ENCODE data around the gene SNN. TPM values are rescaled to one million over a fixed set of nuclear protein-coding genes. Genes with fewer than 3 reads are reported as not detected.

The SNN gene
- total RNA-seq, 1 donor from 2014 or later: 32.1 TPM

- no peak overlapping the region for H3K27ac Mint-ChIP-seq
- CTCF ChIA-PET: no interaction called here
- TF ChIP-seq, protein P1, sequence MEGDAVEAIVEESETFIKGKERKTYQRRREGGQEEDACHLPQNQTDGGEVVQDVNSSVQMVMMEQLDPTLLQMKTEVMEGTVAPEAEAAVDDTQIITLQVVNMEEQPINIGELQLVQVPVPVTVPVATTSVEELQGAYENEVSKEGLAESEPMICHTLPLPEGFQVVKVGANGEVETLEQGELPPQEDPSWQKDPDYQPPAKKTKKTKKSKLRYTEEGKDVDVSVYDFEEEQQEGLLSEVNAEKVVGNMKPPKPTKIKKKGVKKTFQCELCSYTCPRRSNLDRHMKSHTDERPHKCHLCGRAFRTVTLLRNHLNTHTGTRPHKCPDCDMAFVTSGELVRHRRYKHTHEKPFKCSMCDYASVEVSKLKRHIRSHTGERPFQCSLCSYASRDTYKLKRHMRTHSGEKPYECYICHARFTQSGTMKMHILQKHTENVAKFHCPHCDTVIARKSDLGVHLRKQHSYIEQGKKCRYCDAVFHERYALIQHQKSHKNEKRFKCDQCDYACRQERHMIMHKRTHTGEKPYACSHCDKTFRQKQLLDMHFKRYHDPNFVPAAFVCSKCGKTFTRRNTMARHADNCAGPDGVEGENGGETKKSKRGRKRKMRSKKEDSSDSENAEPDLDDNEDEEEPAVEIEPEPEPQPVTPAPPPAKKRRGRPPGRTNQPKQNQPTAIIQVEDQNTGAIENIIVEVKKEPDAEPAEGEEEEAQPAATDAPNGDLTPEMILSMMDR (IDR thresholded peaks at IDR 0.05): no peak
- no peak for ATAC-seq (ENCODE audit: low read depth)
- no peaks in the 10 kb centered on the region for H3K27me3 Mint-ChIP-seq
- no peaks in the 10 kb centered on the region for H3K36me3 Mint-ChIP-seq (ENCODE audit: low read depth)
- peaks cover 29% of the 10 kb centered on the region for H3K4me1 Mint-ChIP-seq
- DNase-seq: no peak
- intact Hi-C loops (cut with micrococcal nuclease): no loop called here
- no peak overlapping the region for H3K4me3 Mint-ChIP-seq
- no peaks in the 10 kb centered on the region for H3K9me3 Mint-ChIP-seq
- POLR2A ChIA-PET: no interaction called here
Observed at GRCh38 chr16:11634312-11634711, 33.9 kb upstream of the SNN start.

- ChIA-PET POLR2A (interaction anchor here (0.5 to 1.3 kb wide), 4 partner anchors 14 to 141 kb away, joined by 3 to 7 read pairs (median 5); no protein-coding TSS in a partner anchor), CTCF (interaction anchor here (1.1 kb wide), 1 partner anchor 228 kb away, joined by 3 read pairs; no protein-coding TSS in a partner anchor)
- DNase-seq (no peak), ATAC-seq (ENCODE audit: low read depth) (no peak)
- Mint-ChIP-seq H3K27me3 (no peaks in the 10 kb centered on the region), H3K4me1 (peaks cover 21% of the 10 kb centered on the region), H3K36me3 (ENCODE audit: low read depth) (no peaks in the 10 kb centered on the region), H3K4me3 (no peak overlapping the region), H3K27ac (no peak overlapping the region), H3K9me3 (no peaks in the 10 kb centered on the region)
- TF ChIP-seq, protein P1 (IDR thresholded peaks at IDR 0.05): no peak
- intact Hi-C loops (cut with micrococcal nuclease): no loop called here
Observed at GRCh38 chr16:11635113-11635652, 33.1 kb upstream of the SNN start.

- DNase-seq (no peak), ATAC-seq (ENCODE audit: low read depth) (no peak)
- Mint-ChIP-seq H3K4me1 (peaks cover 15% of the 10 kb centered on the region), H3K27me3 (no peaks in the 10 kb centered on the region), H3K4me3 (no peak overlapping the region), H3K27ac (no peak overlapping the region), H3K9me3 (no peaks in the 10 kb centered on the region), H3K36me3 (ENCODE audit: low read depth) (no peaks in the 10 kb centered on the region)
- CTCF ChIA-PET: interaction anchor here (1.1 to 1.9 kb wide), 3 partner anchors 104 to 229 kb away, joined by 3 to 7 read pairs (median 3); no protein-coding TSS in a partner anchor
- intact Hi-C loops (cut with micrococcal nuclease): no loop called here
- TF ChIP-seq, protein P1 (IDR thresholded peaks at IDR 0.05): no peak
- POLR2A ChIA-PET: interaction anchor here (0.6 to 1.3 kb wide), 4 partner anchors 14 to 141 kb away, joined by 3 to 7 read pairs (median 4); no protein-coding TSS in a partner anchor
Observed at GRCh38 chr16:11635679-11636171, 32.5 kb upstream of the SNN start.

DNA sequence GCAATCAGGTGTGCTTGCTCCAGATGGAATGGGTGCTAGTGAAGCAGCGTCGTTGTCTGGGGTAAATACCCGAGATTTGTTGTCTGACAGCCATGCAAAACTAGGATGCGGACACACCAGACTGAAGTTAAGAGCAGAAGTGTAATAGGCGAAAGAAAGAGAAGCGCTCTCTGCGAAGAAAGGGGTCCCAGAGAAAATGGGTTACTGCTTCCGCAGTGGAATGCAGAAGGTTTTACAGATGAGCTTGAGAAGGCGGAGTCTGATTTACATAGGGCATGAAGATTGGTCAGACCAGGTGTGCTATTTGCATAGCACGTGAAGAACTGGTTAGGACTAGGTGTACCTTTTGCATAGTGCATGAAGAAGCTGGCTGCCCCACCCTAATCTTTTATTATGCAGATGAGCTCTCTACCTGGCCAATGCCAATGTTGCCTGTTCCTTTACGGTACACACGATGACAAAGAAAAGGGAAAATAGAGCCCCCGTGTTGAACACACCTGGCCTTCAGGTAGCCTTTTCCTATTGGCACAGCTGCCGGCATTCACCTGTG is 32.0 kb upstream of the SNN start:
- H3K4me1 Mint-ChIP-seq: peaks cover 15% of the 10 kb centered on the region
- ChIA-PET POLR2A (interaction anchor here (0.6 to 1.3 kb wide), 3 partner anchors 15 to 142 kb away, joined by 3 to 4 read pairs (median 3); no protein-coding TSS in a partner anchor), CTCF (interaction anchor here (1.1 to 1.9 kb wide), 3 partner anchors 104 to 229 kb away, joined by 3 to 7 read pairs (median 3); no protein-coding TSS in a partner anchor)
- ATAC-seq (ENCODE audit: low read depth) (no peak), DNase-seq (no peak)
- intact Hi-C loops (cut with micrococcal nuclease): no loop called here
- TF ChIP-seq, protein P1 (IDR thresholded peaks at IDR 0.05): no peak
- no peaks in the 10 kb centered on the region for H3K36me3 Mint-ChIP-seq (ENCODE audit: low read depth)
- no peak overlapping the region for H3K4me3 Mint-ChIP-seq
- no peaks in the 10 kb centered on the region for H3K9me3 Mint-ChIP-seq
- H3K27me3 Mint-ChIP-seq: no peaks in the 10 kb centered on the region
- no peak overlapping the region for H3K27ac Mint-ChIP-seq

GRCh38 chr16:11637320-11637719 is 30.9 kb upstream of the SNN start:
- intact Hi-C loops (cut with micrococcal nuclease): no loop called here
- TF ChIP-seq, protein P1 (IDR thresholded peaks at IDR 0.05): no peak

More at GRCh38 chr16:11637320-11637719, 30.9 kb upstream of the SNN start:
- POLR2A ChIA-PET: no interaction called here
- Mint-ChIP-seq H3K9me3 (no peaks in the 10 kb centered on the region), H3K4me1 (peaks cover 19% of the 10 kb centered on the region), H3K36me3 (ENCODE audit: low read depth) (no peaks in the 10 kb centered on the region), H3K27me3 (no peaks in the 10 kb centered on the region), H3K4me3 (no peak overlapping the region), H3K27ac (no peak overlapping the region)
- CTCF ChIA-PET: interaction anchor here (1.3 to 1.9 kb wide), 2 partner anchors 30 to 105 kb away, joined by 3 to 7 read pairs; no protein-coding TSS in a partner anchor
- ATAC-seq (ENCODE audit: low read depth) (no peak), DNase-seq (no peak)
